HG03066 (cell line): ENCODE data around the gene RPS6KC1.
"Not testable (repeated sequence)": the region's sequence is repeated elsewhere in the genome, so short reads cannot be mapped to it uniquely, and the experiment has no call there.

Experiments used
- ATAC-seq: cut with Tn5 transposase; IDR thresholded peaks from one replicate; pipeline ENCODE4 v1.9.1; 2021; ENCODE audit warnings: low read depth; ENCODE audit not compliant: unreplicated experiment

Gene RPS6KC1

GRCh38 chr1:213054733-213055591, 3.9 kb downstream of the RPS6KC1 start:
- no peak for ATAC-seq

- no peak for ATAC-seq
Measured at GRCh38 chr1:213055767-213056166, 4.7 kb downstream of the RPS6KC1 start.

- no peak for ATAC-seq
Measured at GRCh38 chr1:213057264-213058059, 6.4 kb downstream of the RPS6KC1 start.

GRCh38 chr1:213060836-213061235, 9.8 kb downstream of the RPS6KC1 start:
- no peak for ATAC-seq

- no peak for ATAC-seq
Measured at GRCh38 chr1:213061263-213061662, 10.2 kb downstream of the RPS6KC1 start.

- no peak for ATAC-seq
Measured at GRCh38 chr1:213065800-213066199, 14.8 kb downstream of the RPS6KC1 start.

- no peak for ATAC-seq
Measured at GRCh38 chr1:213066363-213066762, 15.3 kb downstream of the RPS6KC1 start.

GRCh38 chr1:213067352-213067751, 16.3 kb downstream of the RPS6KC1 start:
- no peak for ATAC-seq

GRCh38 chr1:213070406-213070805, 19.4 kb downstream of the RPS6KC1 start:
- ATAC-seq = peak; percentile 93

- peak; percentile 84 for ATAC-seq
Measured at GRCh38 chr1:213075725-213076124, 24.7 kb downstream of the RPS6KC1 start.

- no peak for ATAC-seq
Measured at GRCh38 chr1:213082420-213083111, 31.5 kb downstream of the RPS6KC1 start.

GRCh38 chr1:213083112-213083445, 32.0 kb downstream of the RPS6KC1 start:
- ATAC-seq = no peak

- ATAC-seq = no peak
Measured at GRCh38 chr1:213087911-213088310, 36.9 kb downstream of the RPS6KC1 start.

GRCh38 chr1:213089924-213090677, 39.1 kb downstream of the RPS6KC1 start:
- ATAC-seq = no peak

- ATAC-seq = no peak
Measured at GRCh38 chr1:213094446-213094845, 43.4 kb downstream of the RPS6KC1 start.

- ATAC-seq = no peak
Measured at GRCh38 chr1:213095467-213095866, 44.4 kb downstream of the RPS6KC1 start.

- ATAC-seq = no peak
Measured at GRCh38 chr1:213099682-213100399, 48.8 kb downstream of the RPS6KC1 start.

GRCh38 chr1:213100565-213100964, 49.5 kb downstream of the RPS6KC1 start:
- ATAC-seq = not testable (repeated sequence)

- ATAC-seq = no peak
Measured at GRCh38 chr1:213103377-213104306, 52.6 kb downstream of the RPS6KC1 start.
